A549 (cell line): ENCODE data around the gene TM4SF5.

Experiments used
- RCOR1 ChIP-seq: fragments of 150-350 bp; IDR thresholded peaks from 2 replicates; pipeline ENCODE4 v1.6.1; 2014; ENCODE audit warnings: antibody characterized with exemption, low read length, low read depth
- TF ChIP-seq, protein P1 (sequence below): fragments of >200 bp; sonication (Bioruptor Twin); formaldehyde crosslinking; IDR thresholded peaks from 3 replicates; pipeline ENCODE4 v1.5.1; 2016
- TF ChIP-seq, protein P2 (sequence below): fragments of 200-600 bp; sonication (generic); IDR thresholded peaks from 2 replicates; pipeline ENCODE4 v1.6.1; 2016; ENCODE audit warnings: antibody characterized with exemption, mild to moderate bottlenecking, moderate library complexity

DNA sequence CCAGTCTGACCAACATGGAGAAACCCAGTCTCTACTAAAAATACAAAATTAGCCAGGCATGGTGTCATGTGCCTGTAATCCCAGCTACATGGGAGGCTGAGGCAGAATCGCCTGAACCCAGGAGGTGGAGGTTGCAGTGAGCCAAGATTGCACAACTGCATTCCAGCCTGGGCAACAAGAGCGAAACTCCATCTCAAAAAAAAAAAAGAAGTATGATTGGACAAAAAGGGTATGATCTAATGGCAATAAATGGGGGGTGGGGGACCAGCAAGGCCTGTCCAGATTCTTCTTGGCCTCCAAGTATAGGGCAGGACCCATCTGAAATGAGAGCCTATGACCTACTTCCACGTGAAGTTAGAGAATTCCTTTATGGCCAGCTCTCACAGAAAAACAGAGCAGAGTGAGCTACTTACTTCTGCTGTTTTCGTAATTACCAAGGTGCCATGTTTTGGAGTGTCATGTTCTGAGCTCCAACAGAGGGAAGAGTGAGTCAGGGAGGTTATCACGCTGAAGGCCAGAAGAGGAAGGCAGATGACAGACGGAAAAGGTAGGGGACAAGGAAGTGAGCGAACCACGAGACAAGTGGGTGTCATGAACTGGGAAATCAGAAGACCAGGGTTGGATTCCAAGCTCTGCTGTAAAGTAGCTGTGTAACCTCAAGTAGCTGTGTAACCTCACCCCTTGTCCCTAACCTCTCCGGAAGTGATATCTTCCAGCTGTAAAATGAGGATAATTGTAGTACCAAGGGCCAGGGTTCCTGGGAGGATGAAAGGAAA, 35.6 kb upstream of the TM4SF5 start:
- TF ChIP-seq, protein P1, sequence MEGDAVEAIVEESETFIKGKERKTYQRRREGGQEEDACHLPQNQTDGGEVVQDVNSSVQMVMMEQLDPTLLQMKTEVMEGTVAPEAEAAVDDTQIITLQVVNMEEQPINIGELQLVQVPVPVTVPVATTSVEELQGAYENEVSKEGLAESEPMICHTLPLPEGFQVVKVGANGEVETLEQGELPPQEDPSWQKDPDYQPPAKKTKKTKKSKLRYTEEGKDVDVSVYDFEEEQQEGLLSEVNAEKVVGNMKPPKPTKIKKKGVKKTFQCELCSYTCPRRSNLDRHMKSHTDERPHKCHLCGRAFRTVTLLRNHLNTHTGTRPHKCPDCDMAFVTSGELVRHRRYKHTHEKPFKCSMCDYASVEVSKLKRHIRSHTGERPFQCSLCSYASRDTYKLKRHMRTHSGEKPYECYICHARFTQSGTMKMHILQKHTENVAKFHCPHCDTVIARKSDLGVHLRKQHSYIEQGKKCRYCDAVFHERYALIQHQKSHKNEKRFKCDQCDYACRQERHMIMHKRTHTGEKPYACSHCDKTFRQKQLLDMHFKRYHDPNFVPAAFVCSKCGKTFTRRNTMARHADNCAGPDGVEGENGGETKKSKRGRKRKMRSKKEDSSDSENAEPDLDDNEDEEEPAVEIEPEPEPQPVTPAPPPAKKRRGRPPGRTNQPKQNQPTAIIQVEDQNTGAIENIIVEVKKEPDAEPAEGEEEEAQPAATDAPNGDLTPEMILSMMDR: no peak
- TF ChIP-seq RCOR1: no peak
- TF ChIP-seq, protein P2, sequence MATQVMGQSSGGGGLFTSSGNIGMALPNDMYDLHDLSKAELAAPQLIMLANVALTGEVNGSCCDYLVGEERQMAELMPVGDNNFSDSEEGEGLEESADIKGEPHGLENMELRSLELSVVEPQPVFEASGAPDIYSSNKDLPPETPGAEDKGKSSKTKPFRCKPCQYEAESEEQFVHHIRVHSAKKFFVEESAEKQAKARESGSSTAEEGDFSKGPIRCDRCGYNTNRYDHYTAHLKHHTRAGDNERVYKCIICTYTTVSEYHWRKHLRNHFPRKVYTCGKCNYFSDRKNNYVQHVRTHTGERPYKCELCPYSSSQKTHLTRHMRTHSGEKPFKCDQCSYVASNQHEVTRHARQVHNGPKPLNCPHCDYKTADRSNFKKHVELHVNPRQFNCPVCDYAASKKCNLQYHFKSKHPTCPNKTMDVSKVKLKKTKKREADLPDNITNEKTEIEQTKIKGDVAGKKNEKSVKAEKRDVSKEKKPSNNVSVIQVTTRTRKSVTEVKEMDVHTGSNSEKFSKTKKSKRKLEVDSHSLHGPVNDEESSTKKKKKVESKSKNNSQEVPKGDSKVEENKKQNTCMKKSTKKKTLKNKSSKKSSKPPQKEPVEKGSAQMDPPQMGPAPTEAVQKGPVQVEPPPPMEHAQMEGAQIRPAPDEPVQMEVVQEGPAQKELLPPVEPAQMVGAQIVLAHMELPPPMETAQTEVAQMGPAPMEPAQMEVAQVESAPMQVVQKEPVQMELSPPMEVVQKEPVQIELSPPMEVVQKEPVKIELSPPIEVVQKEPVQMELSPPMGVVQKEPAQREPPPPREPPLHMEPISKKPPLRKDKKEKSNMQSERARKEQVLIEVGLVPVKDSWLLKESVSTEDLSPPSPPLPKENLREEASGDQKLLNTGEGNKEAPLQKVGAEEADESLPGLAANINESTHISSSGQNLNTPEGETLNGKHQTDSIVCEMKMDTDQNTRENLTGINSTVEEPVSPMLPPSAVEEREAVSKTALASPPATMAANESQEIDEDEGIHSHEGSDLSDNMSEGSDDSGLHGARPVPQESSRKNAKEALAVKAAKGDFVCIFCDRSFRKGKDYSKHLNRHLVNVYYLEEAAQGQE: no peak
